Glutamatergic neuron (in vitro differentiated cells): ENCODE data around the gene TMEM38B. TPM values are rescaled to one million over a fixed set of nuclear protein-coding genes. Genes with fewer than 3 reads are reported as not detected.

Experiments used
- DNase-seq: peaks from one replicate; pipeline ENCODE4 v3.0.0; 2022
- H3K27ac Mint-ChIP-seq: one replicate; pipeline ENCODE4 v1.8.0; 2020; ENCODE audit warnings: mild to moderate bottlenecking, mixed read lengths, inconsistent platforms; ENCODE audit not compliant: unreplicated experiment
- H3K27me3 Mint-ChIP-seq: one replicate; pipeline ENCODE4 v1.8.0; 2020; ENCODE audit warnings: mild to moderate bottlenecking, moderate library complexity, mixed read lengths, inconsistent platforms; ENCODE audit not compliant: unreplicated experiment
- H3K36me3 Mint-ChIP-seq: one replicate; pipeline ENCODE4 v1.8.0; 2020; ENCODE audit warnings: mild to moderate bottlenecking, mixed read lengths, inconsistent platforms; ENCODE audit not compliant: unreplicated experiment
- H3K4me1 Mint-ChIP-seq: one replicate; pipeline ENCODE4 v1.8.0; 2020; ENCODE audit warnings: mild to moderate bottlenecking, low read depth, mixed read lengths, inconsistent platforms; ENCODE audit not compliant: unreplicated experiment
- H3K4me3 Mint-ChIP-seq: one replicate; pipeline ENCODE4 v1.8.0; 2020; ENCODE audit warnings: mild to moderate bottlenecking, mixed read lengths, inconsistent platforms; ENCODE audit not compliant: unreplicated experiment
- H3K9me3 Mint-ChIP-seq: one replicate; pipeline ENCODE4 v1.8.0; 2020; ENCODE audit warnings: mild to moderate bottlenecking, moderate library complexity, mixed read lengths, inconsistent platforms; ENCODE audit not compliant: unreplicated experiment
- total RNA-seq: library from RNA; stranded (reverse); fragmentation: NEBNext Ultra II Directional; extraction: Animal tissue kit (Norgen Biotek cat#: 25700); gene quantifications from one replicate; pipeline ENCODE4 v1.2.1, GENCODE V29; 2021; ENCODE audit not compliant: unreplicated experiment
- TF ChIP-seq, protein P1 (sequence below): fragments of 200-600 bp; sonication (generic); IDR thresholded peaks from one replicate; pipeline ENCODE4 v1.5.0; 2021; ENCODE audit not compliant: partially characterized antibody, unreplicated experiment

TMEM38B gene
- total RNA-seq, 1 donor from 2014 or later, result 3.0 TPM

DNA sequence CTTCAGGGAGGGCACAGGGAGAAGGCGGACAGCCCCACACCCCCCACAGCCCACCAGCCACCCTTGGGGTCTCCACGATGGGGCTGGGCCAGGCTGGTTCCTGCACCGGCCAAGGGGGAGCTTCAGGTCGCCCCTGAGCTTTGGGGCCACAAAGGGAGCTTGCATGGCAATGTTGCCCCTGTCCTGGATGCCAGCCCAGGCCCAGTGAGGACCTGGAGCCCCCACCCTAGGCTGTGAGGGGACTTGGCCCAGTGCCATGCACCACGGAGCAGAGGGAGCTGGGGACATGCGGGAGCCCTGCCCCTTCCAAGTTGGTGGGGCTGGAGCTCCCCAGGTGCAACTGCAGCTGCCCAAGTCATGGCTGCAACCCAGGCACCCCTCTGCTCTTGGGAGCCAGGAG lies 18.4 kb downstream of the TMEM38B start:
- H3K4me1 Mint-ChIP-seq, result no peaks in the 10 kb centered on the region
- TF ChIP-seq, protein P1, sequence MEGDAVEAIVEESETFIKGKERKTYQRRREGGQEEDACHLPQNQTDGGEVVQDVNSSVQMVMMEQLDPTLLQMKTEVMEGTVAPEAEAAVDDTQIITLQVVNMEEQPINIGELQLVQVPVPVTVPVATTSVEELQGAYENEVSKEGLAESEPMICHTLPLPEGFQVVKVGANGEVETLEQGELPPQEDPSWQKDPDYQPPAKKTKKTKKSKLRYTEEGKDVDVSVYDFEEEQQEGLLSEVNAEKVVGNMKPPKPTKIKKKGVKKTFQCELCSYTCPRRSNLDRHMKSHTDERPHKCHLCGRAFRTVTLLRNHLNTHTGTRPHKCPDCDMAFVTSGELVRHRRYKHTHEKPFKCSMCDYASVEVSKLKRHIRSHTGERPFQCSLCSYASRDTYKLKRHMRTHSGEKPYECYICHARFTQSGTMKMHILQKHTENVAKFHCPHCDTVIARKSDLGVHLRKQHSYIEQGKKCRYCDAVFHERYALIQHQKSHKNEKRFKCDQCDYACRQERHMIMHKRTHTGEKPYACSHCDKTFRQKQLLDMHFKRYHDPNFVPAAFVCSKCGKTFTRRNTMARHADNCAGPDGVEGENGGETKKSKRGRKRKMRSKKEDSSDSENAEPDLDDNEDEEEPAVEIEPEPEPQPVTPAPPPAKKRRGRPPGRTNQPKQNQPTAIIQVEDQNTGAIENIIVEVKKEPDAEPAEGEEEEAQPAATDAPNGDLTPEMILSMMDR, result no peak
- no peaks in the 10 kb centered on the region for H3K36me3 Mint-ChIP-seq
- no peak overlapping the region for H3K4me3 Mint-ChIP-seq
- no peaks in the 10 kb centered on the region for H3K27me3 Mint-ChIP-seq
- no peak overlapping the region for H3K27ac Mint-ChIP-seq
- no peaks in the 10 kb centered on the region for H3K9me3 Mint-ChIP-seq
- no peak for DNase-seq

DNA sequence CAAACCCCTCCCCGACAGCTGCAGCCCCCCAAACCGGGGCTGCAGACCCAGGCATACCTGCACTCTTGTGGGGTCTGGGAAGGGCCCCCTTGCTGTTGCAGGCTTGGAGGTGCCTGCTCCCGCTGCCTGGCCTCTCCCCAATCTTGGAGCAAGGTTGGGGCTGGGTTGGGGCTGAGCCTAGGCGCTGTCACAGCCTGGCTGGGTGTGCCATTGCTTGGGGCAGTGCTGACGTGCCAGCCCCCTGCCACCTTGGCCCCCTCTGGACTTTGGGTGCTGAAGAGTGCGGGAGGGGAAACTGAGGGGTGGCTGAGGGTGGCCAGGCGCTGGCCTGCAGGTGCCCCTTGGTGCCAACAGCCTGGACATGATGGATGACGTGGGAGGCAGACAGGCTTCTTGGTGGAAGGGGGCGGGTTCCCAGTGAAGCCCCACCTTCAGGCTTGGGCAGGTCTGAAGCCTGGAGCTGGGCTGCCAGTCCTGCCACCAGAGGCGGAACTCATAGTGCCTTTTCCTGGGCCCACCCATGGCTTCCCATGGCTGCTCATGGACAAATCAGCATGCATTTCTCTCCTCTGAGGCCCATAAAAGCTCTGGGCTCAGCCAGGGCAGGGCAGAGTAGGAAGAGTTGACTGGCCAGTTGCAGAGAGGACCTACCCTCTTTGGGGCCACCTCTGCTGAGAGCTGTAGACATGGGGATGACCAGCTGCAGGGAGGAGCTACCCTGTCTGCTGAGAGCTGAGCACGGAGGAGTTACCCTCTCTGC lies 19.1 kb downstream of the TMEM38B start:
- no peaks in the 10 kb centered on the region for H3K36me3 Mint-ChIP-seq
- H3K4me3 Mint-ChIP-seq, result no peak overlapping the region
- DNase-seq, result no peak
- no peaks in the 10 kb centered on the region for H3K9me3 Mint-ChIP-seq
- H3K27ac Mint-ChIP-seq, result no peak overlapping the region
- no peaks in the 10 kb centered on the region for H3K27me3 Mint-ChIP-seq
- TF ChIP-seq, protein P1, result no peak
- no peaks in the 10 kb centered on the region for H3K4me1 Mint-ChIP-seq

DNA sequence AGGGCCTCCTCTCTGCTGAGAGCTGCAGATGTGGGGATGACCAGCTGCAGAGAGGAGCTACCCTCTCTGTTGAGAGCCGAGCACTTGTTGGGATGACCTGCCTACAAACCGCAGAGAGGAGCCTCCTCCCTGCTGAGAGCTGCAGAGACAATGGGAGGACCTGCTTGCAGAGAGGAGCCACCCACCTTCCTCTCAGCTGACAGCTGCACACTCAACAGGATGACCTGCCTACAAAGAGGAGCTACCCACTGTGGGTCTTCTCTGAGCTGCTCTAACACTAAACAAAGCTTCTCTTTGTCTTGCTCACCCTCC lies 19.6 kb downstream of the TMEM38B start:
- H3K4me1 Mint-ChIP-seq, result no peaks in the 10 kb centered on the region
- no peak for DNase-seq
- TF ChIP-seq, protein P1, result no peak
- no peak overlapping the region for H3K4me3 Mint-ChIP-seq
- H3K27me3 Mint-ChIP-seq, result no peaks in the 10 kb centered on the region
- no peaks in the 10 kb centered on the region for H3K9me3 Mint-ChIP-seq
- no peaks in the 10 kb centered on the region for H3K36me3 Mint-ChIP-seq
- no peak overlapping the region for H3K27ac Mint-ChIP-seq

DNA sequence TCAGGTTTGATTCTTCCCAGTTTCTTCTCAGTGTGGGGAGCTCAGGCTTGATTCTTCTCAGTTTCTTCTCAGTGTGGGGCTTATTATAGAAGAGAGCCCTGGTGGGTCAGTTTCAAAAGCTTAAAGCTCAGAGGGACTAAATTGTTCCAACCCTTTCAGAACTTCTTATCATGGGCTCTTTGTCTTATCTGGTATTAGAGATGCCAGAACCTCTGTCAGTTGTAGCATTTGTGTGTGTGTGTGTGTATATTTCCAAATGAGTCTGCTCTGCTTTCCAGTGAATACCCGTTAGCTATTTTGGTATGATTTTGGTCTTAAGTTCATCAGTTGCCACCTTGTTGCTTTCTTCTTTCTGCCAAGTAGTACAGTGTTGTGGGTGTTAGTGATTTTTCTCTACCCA lies 21.8 kb downstream of the TMEM38B start:
- H3K9me3 Mint-ChIP-seq, result no peaks in the 10 kb centered on the region
- TF ChIP-seq, protein P1, result no peak
- H3K27me3 Mint-ChIP-seq, result no peaks in the 10 kb centered on the region
- no peaks in the 10 kb centered on the region for H3K4me1 Mint-ChIP-seq
- no peak for DNase-seq
- H3K27ac Mint-ChIP-seq, result no peak overlapping the region
- no peak overlapping the region for H3K4me3 Mint-ChIP-seq
- no peaks in the 10 kb centered on the region for H3K36me3 Mint-ChIP-seq

GRCh38 chr9:105722099-105722498 lies 27.8 kb downstream of the TMEM38B start:
- Mint-ChIP-seq H3K9me3 (no peaks in the 10 kb centered on the region), H3K27ac (no peak overlapping the region), H3K4me3 (no peak overlapping the region), H3K36me3 (no peaks in the 10 kb centered on the region), H3K27me3 (no peaks in the 10 kb centered on the region), H3K4me1 (no peaks in the 10 kb centered on the region)
- DNase-seq, result no peak
- TF ChIP-seq, protein P1, result no peak
